WI38 (cell line): ENCODE data around the gene AZIN2.
"Not testable (repeated sequence)": the region's sequence is repeated elsewhere in the genome, so short reads cannot be mapped to it uniquely, and the experiment has no call there.

Experiments used
- H3K4me3 ChIP-seq: 2 replicates; pipeline ENCODE4 v1.5.1; 2011; ENCODE audit warnings: low read depth, mild to moderate bottlenecking, control low read depth, low read length
- CTCF ChIP-seq: IDR thresholded peaks from 2 replicates; pipeline ENCODE4 v1.5.1; 2012; ENCODE audit warnings: low read depth, mild to moderate bottlenecking, control low read depth, low read length

AZIN2 gene

GRCh38 chr1:33061834-33062233, 19.1 kb upstream of the AZIN2 start:
- TF ChIP-seq CTCF = no peak

GRCh38 chr1:33064284-33064683, 16.7 kb upstream of the AZIN2 start:
- H3K4me3 ChIP-seq = not testable (repeated sequence)

More at GRCh38 chr1:33061834-33062233, 19.1 kb upstream of the AZIN2 start:
- no peak overlapping the region for H3K4me3 ChIP-seq

GRCh38 chr1:33065301-33065700, 15.7 kb upstream of the AZIN2 start:
- no peak for TF ChIP-seq CTCF
- H3K4me3 ChIP-seq = no peak overlapping the region

GRCh38 chr1:33066477-33066876, 14.5 kb upstream of the AZIN2 start:
- not testable (repeated sequence) for H3K4me3 ChIP-seq

- H3K4me3 ChIP-seq = not testable (repeated sequence)
These were observed 12.8 kb upstream of the AZIN2 start for GRCh38 chr1:33068108-33068507.

- no peak overlapping the region for H3K4me3 ChIP-seq
- TF ChIP-seq CTCF = no peak
These were observed 10.3 kb upstream of the AZIN2 start for GRCh38 chr1:33070628-33071027.

GRCh38 chr1:33072707-33073106, 8.2 kb upstream of the AZIN2 start:
- no peak for TF ChIP-seq CTCF
- no peak overlapping the region for H3K4me3 ChIP-seq

- no peak overlapping the region for H3K4me3 ChIP-seq
- TF ChIP-seq CTCF = no peak
These were observed 6.6 kb upstream of the AZIN2 start for GRCh38 chr1:33074193-33074945.

- H3K4me3 ChIP-seq = no peak overlapping the region
- TF ChIP-seq CTCF = no peak
These were observed 2.8 kb upstream of the AZIN2 start for GRCh38 chr1:33078030-33078591.
